Measurements from ENCODE around the gene NFIC. TPM values are rescaled to one million over a fixed set of nuclear protein-coding genes. Genes with fewer than 3 reads are reported as not detected.
A peak's percentile ranks its signal among the peaks of the same experiment; 100 is the strongest.

The NFIC gene
- total and polyA plus RNA-seq, 2 donors from 2014 or later = 20.3 to 173 TPM

- DNase-seq (peak in 1 of 5 donors; percentile 41), FAIRE-seq (no peak)
- no peak for TF ChIP-seq CTCF (IDR thresholded peaks at IDR 0.05; ENCODE audit: borderline replicate concordance, extremely low read depth, insufficient read depth)
- intact Hi-C loops (cut with DNase I) = loop anchor here (10.0 kb wide), 1 partner anchor 153 kb away; no protein-coding TSS in a partner anchor
- no peaks in the 10 kb centered on the region for H3K4me1 ChIP-seq (ENCODE audit: control insufficient read depth in 2 of 3, insufficient read depth in 2 of 3, low read depth in 1 of 3, low read length in 3 of 3)
- no peak overlapping the region for H3K9ac ChIP-seq (ENCODE audit: low read length in 3 of 3)
- no peaks in the 10 kb centered on the region for H3K36me3 ChIP-seq (ENCODE audit: control insufficient read depth in 2 of 3, insufficient read depth in 3 of 3, low read length in 3 of 3)
- no peaks in the 10 kb centered on the region for H3K27me3 ChIP-seq (ENCODE audit: control insufficient read depth, insufficient read depth, low read length)
- no peak overlapping the region for H3K27ac ChIP-seq (ENCODE audit: low read depth in 2 of 2, low read length in 2 of 2)
- no peaks in the 10 kb centered on the region for H3K9me3 ChIP-seq (ENCODE audit: control insufficient read depth in 2 of 3, insufficient read depth in 1 of 3, low read length in 3 of 3)
- no peak overlapping the region for H3K4me3 ChIP-seq (ENCODE audit: low read length in 3 of 3)
Observed at GRCh38 chr19:3321696-3322095, 44.7 kb upstream of the NFIC start.

- no peaks in the 10 kb centered on the region for H3K27me3 ChIP-seq (ENCODE audit: control insufficient read depth, insufficient read depth, low read length)
- H3K4me3 ChIP-seq (ENCODE audit: low read length in 3 of 3) = no peak overlapping the region
- no peak overlapping the region for H3K9ac ChIP-seq (ENCODE audit: low read length in 3 of 3)
- no peak for TF ChIP-seq CTCF (IDR thresholded peaks at IDR 0.05; ENCODE audit: borderline replicate concordance, extremely low read depth, insufficient read depth)
- FAIRE-seq (no peak), DNase-seq (peak in 1 of 5 donors; percentile 4)
- H3K4me1 ChIP-seq (ENCODE audit: control insufficient read depth in 2 of 3, insufficient read depth in 2 of 3, low read depth in 1 of 3, low read length in 3 of 3) = no peaks in the 10 kb centered on the region
- no peaks in the 10 kb centered on the region for H3K9me3 ChIP-seq (ENCODE audit: control insufficient read depth in 2 of 3, insufficient read depth in 1 of 3, low read length in 3 of 3)
- H3K27ac ChIP-seq (ENCODE audit: low read depth in 2 of 2, low read length in 2 of 2) = no peak overlapping the region
- no peaks in the 10 kb centered on the region for H3K36me3 ChIP-seq (ENCODE audit: control insufficient read depth in 2 of 3, insufficient read depth in 3 of 3, low read length in 3 of 3)
- intact Hi-C loops (cut with DNase I) = loop anchor here (10.0 kb wide), 1 partner anchor 152 kb away; no protein-coding TSS in a partner anchor
Observed at GRCh38 chr19:3322199-3322978, 44.0 kb upstream of the NFIC start.

- no peak for TF ChIP-seq CTCF (IDR thresholded peaks at IDR 0.05; ENCODE audit: borderline replicate concordance, extremely low read depth, insufficient read depth)
- no peak for DNase-seq
- Histone ChIP-seq H3K9ac (ENCODE audit: low read length in 3 of 3) (no peak overlapping the region), H3K27me3 (ENCODE audit: control insufficient read depth, insufficient read depth, low read length) (no peaks in the 10 kb centered on the region), H3K27ac (ENCODE audit: low read depth in 2 of 2, low read length in 2 of 2) (no peak overlapping the region), H3K4me1 (ENCODE audit: control insufficient read depth in 2 of 3, insufficient read depth in 2 of 3, low read depth in 1 of 3, low read length in 3 of 3) (no peaks in the 10 kb centered on the region), H3K4me3 (ENCODE audit: low read length in 3 of 3) (no peak overlapping the region), H3K36me3 (ENCODE audit: control insufficient read depth in 2 of 3, insufficient read depth in 3 of 3, low read length in 3 of 3) (no peaks in the 10 kb centered on the region), H3K9me3 (ENCODE audit: control insufficient read depth in 2 of 3, insufficient read depth in 1 of 3, low read length in 3 of 3) (no peaks in the 10 kb centered on the region)
- intact Hi-C loops (cut with DNase I) = loop anchor here (10.0 kb wide), 1 partner anchor 152 kb away; no protein-coding TSS in a partner anchor
- no peak for FAIRE-seq
Observed at GRCh38 chr19:3323026-3323425, 43.4 kb upstream of the NFIC start.

Data from kidney (tissue), 14 donors.